Prostate gland (tissue), 2 donors: ENCODE results near the gene PTPN23. TPM values are rescaled to one million over a fixed set of nuclear protein-coding genes. Genes with fewer than 3 reads are reported as not detected.

Experiments used
- DNase-seq: peaks from one replicate; pipeline ENCODE4 v3.0.0-alpha.2; 2019; ENCODE audit warnings: low spot score
- H3K27ac ChIP-seq, 2 donors: fragments of 200-600 bp; sonication (generic); 2 replicates each; pipeline ENCODE4 v1.5.1; 2017 to 2019
- H3K27me3 ChIP-seq: fragments of 200-600 bp; sonication (generic); replicated peaks from 2 replicates; pipeline ENCODE4 v1.5.1; 2019; ENCODE audit not compliant: insufficient read depth
- H3K36me3 ChIP-seq, 2 donors: fragments of 200-600 bp; sonication (generic); 1 replicate in 1 of 2; 2 replicates in 1 of 2; pipeline versions ENCODE4 v1.5.1 to v1.8.1; 2017 to 2019
- H3K4me1 ChIP-seq: fragments of 200-600 bp; sonication (generic); replicated peaks from 2 replicates; pipeline ENCODE4 v1.5.1; 2019
- H3K4me3 ChIP-seq, 2 donors: fragments of 200-600 bp; sonication (generic); 2 replicates each; pipeline ENCODE4 v1.5.1; 2017 to 2019
- H3K9me3 ChIP-seq: fragments of 200-600 bp; sonication (generic); 2 replicates; pipeline ENCODE4 v1.5.1; 2017
- POLR2A ChIP-seq: fragments of 450-650 bp; IDR thresholded peaks from one replicate; pipeline ENCODE4 v1.6.1; 2016; ENCODE audit warnings: antibody characterized with exemption, mild to moderate bottlenecking
- POLR2AphosphoS5 ChIP-seq: sonication (generic); formaldehyde crosslinking; IDR thresholded peaks from one replicate; pipeline ENCODE4 v1.6.1; 2017; ENCODE audit warnings: antibody characterized with exemption
- WGBS: methylation state at CpG from one replicate; pipeline ENCODE4 v1.1.5; 2018; 5-methylcytosine and 5-hydroxymethylcytosine counted together
- intact Hi-C: fragments of 100-400 bp; cut with DNase I; formaldehyde crosslinking; loops from one replicate; pipeline ENCODE4 v1.14.2; 2022
- total RNA-seq, 2 donors: library from RNA; depleted of rRNA; stranded (reverse); fragments of >200 nt; gene quantifications; one replicate each; pipeline ENCODE4 v1.1.0, GENCODE V29; 2016
- TF ChIP-seq, protein P1 (sequence below), 4 experiments: fragments of 200-600 bp in 2 of 4; fragments of 450-650 bp in 2 of 4; sonication (generic) in 2 of 4; IDR thresholded peaks; 1 replicate in 3 of 4; 2 replicates in 1 of 4; pipeline ENCODE4 v1.5.1; 2016 to 2019; ENCODE audit warnings: antibody characterized with exemption in 4 of 4, mild to moderate bottlenecking in 2 of 4, moderate library complexity in 2 of 4

PTPN23 gene
- total RNA-seq, 2 donors from 2014 or later: 31.7 to 47.4 TPM

DNA sequence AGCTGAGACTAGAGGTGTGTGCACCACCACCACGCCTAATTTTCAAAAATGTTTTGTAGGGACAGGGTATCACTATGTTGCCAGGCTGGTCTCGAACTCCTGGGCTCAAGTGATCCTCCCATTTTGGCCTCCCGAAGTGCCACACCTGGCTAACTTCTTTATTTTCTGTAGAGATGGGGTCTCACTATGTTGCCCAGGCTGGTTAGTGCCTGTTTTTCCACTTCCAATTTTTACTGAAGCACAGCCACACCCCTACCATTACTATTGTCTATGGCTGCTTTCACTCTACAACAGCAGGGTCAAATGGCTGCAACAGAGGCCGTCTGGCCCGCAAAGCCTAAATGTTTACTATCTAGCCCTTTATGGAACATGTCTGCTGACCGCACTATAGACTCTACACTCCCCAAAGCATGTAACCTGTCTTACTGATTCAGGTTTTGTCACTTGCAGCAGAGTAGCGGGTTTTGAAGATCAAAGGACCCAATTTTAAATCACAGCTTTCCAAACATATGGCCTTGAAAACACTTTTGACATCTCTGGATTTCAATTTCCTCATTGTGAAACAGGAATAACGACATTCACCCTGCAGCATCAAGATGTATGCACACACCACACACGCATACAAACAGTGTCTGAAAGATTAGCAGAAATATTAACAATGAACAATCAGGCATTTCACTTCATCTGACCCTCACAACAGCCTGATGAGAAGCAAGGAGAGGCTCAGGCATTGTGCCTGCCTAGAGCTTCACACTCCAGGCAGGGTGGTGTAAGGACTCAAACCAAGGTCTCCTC lies 48.9 kb downstream of the PTPN23 start:
- Histone ChIP-seq H3K9me3 (no peaks in the 10 kb centered on the region), H3K4me1 (peaks cover 5% of the 10 kb centered on the region), H3K27ac (no peak overlapping the region), H3K4me3 (no peak overlapping the region), H3K36me3 (peaks cover 0 to 5% of the 10 kb centered on the region in 2 donors), H3K27me3 (no peaks in the 10 kb centered on the region)
- no peak for DNase-seq
- TF ChIP-seq, protein P1, sequence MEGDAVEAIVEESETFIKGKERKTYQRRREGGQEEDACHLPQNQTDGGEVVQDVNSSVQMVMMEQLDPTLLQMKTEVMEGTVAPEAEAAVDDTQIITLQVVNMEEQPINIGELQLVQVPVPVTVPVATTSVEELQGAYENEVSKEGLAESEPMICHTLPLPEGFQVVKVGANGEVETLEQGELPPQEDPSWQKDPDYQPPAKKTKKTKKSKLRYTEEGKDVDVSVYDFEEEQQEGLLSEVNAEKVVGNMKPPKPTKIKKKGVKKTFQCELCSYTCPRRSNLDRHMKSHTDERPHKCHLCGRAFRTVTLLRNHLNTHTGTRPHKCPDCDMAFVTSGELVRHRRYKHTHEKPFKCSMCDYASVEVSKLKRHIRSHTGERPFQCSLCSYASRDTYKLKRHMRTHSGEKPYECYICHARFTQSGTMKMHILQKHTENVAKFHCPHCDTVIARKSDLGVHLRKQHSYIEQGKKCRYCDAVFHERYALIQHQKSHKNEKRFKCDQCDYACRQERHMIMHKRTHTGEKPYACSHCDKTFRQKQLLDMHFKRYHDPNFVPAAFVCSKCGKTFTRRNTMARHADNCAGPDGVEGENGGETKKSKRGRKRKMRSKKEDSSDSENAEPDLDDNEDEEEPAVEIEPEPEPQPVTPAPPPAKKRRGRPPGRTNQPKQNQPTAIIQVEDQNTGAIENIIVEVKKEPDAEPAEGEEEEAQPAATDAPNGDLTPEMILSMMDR (IDR thresholded peaks at IDR 0.05): no peak
- no peak for TF ChIP-seq POLR2A
- no peak for TF ChIP-seq POLR2AphosphoS5
- intact Hi-C loops: no loop called here
- WGBS: 87% methylated on average over 9 of the region's 9 CpGs

DNA sequence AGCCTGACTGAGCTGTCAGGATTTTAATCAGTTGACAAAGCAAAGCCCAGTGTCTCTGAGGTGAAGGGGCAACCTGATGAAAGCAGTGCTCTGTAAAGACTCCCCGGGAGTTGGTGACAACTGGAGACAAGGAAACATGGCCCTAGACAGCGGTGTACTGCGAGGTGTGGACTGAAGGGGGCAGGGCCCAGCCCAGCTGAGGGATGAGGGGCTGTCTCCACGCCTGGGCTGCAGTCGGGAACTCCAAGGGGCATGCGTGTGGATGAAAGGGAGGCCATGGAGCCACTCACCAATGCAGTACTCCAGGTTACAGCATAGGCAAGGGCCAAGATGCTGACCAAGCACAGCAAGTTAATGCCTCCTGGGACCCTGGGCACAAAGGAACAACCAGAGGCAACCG lies 49.8 kb downstream of the PTPN23 start:
- Histone ChIP-seq H3K36me3 (peaks cover 0 to 8% of the 10 kb centered on the region in 2 donors), H3K4me1 (peaks cover 1% of the 10 kb centered on the region), H3K4me3 (no peak overlapping the region), H3K27ac (no peak overlapping the region), H3K27me3 (no peaks in the 10 kb centered on the region), H3K9me3 (no peaks in the 10 kb centered on the region)
- WGBS: 94% methylated on average over 7 of the region's 7 CpGs
- intact Hi-C loops: no loop called here
- TF ChIP-seq POLR2AphosphoS5: no peak
- TF ChIP-seq, protein P1 (IDR thresholded peaks at IDR 0.05): no peak
- no peak for TF ChIP-seq POLR2A
- no peak for DNase-seq

DNA sequence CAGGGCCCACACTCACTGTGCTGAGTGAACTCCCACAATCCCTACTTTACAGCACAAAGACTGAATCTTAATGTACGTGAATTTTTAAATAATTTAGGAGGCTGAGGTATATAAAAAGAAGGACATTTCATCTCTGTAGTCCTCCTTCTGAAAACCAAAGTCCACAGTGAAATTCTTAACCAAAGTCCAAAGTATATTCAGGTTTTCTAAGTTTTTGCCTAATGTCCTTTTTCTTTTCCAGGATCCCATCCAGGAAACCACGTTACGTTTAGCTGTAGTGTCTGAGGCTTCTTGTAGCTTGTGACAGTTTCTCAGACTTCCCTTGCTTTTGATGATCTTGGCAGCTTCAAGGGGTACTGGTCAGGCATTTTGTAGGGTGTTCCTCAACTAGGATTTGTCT lies 50.4 kb downstream of the PTPN23 start:
- H3K27ac ChIP-seq: no peak overlapping the region
- no peak overlapping the region for H3K4me3 ChIP-seq
- H3K4me1 ChIP-seq: no peaks in the 10 kb centered on the region
- no peaks in the 10 kb centered on the region for H3K27me3 ChIP-seq
- TF ChIP-seq, protein P1 (IDR thresholded peaks at IDR 0.05): no peak
- TF ChIP-seq POLR2AphosphoS5 (no peak), POLR2A (no peak)
- 78% methylated on average over 3 of the region's 3 CpGs for WGBS
- DNase-seq: no peak
- H3K36me3 ChIP-seq: peaks cover 0 to 8% of the 10 kb centered on the region in 2 donors
- no peaks in the 10 kb centered on the region for H3K9me3 ChIP-seq
- intact Hi-C loops: no loop called here

DNA sequence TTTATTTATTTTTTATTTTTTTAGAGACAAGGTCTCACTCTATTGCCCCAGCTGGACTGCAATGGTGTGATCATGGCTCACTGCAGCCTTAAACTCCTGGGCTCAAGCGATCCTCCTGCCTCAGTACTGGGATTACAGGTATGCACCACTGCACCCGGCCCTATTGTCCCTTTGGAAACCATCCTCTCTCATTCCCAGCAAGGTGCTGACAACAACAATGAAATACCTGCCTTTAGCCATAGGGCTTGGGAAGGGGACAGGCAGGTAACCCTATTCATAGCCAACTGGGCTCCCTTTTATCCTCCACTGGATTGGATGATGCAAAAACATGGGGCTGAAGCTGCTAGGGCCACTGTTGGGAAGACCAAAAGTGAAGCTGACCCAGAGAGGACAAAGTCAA lies 51.9 kb downstream of the PTPN23 start:
- DNase-seq: no peak
- WGBS: 94% methylated on average over 2 of the region's 2 CpGs
- Histone ChIP-seq H3K36me3 (peaks cover 0 to 8% of the 10 kb centered on the region in 2 donors), H3K4me3 (no peak overlapping the region), H3K27me3 (no peaks in the 10 kb centered on the region), H3K27ac (no peak overlapping the region), H3K4me1 (no peaks in the 10 kb centered on the region), H3K9me3 (no peaks in the 10 kb centered on the region)
- intact Hi-C loops: no loop called here
- TF ChIP-seq POLR2A (no peak), POLR2AphosphoS5 (no peak)
- TF ChIP-seq, protein P1 (IDR thresholded peaks at IDR 0.05): no peak

DNA sequence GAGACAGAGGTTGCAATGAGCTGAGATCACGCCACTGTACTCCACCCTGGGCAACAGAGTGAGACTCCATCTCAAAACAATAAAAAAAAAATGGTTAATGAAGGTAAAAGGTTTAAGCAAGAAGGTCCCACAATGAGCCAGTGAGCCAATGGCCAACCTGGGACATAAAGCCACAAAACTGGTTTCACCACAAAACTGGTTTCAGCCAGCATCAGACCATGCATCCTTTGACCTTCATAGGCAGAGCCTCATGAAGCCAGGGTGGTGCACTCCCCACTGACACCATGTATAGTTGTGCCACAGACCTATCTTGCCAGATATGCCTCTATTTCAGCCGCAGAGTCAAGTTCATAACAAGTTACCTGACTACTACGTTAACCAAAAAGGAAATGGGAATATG lies 53.0 kb downstream of the PTPN23 start:
- H3K36me3 ChIP-seq: peaks cover 0 to 8% of the 10 kb centered on the region in 2 donors
- no peak overlapping the region for H3K27ac ChIP-seq
- H3K4me3 ChIP-seq: no peak overlapping the region

More for the DNA sequence above, 53.0 kb downstream of the PTPN23 start:
- Histone ChIP-seq H3K4me1 (no peaks in the 10 kb centered on the region), H3K9me3 (no peaks in the 10 kb centered on the region), H3K27me3 (no peaks in the 10 kb centered on the region)
- TF ChIP-seq POLR2AphosphoS5 (no peak), POLR2A (no peak)
- TF ChIP-seq, protein P1 (IDR thresholded peaks at IDR 0.05): no peak
- 83% methylated on average over 3 of the region's 3 CpGs for WGBS
- intact Hi-C loops: no loop called here
- no peak for DNase-seq
